Jurkat, Clone E6-1 (cell line): ENCODE results near the gene DCST2.

Source experiments
- DNase-seq: peaks from one replicate; pipeline ENCODE4 v3.0.0-alpha.2; 2011; ENCODE audit warnings: low read depth, low spot score
- H3K4me3 ChIP-seq: 2 replicates; pipeline ENCODE4 v1.5.1; 2011; ENCODE audit warnings: mild to moderate bottlenecking, low read length, control low read depth, moderate library complexity

DCST2 gene

GRCh38 chr1:155015527-155016230 is 17.9 kb downstream of the DCST2 start:
- DNase-seq = no peak
- no peak overlapping the region for H3K4me3 ChIP-seq

GRCh38 chr1:155014709-155015508 is 18.7 kb downstream of the DCST2 start:
- DNase-seq = no peak
- H3K4me3 ChIP-seq = no peak overlapping the region

- no peak overlapping the region for H3K4me3 ChIP-seq
- no peak for DNase-seq
Measured at GRCh38 chr1:155013632-155014031, 19.9 kb downstream of the DCST2 start.

GRCh38 chr1:155012776-155013602 is 20.6 kb downstream of the DCST2 start:
- DNase-seq = no peak
- H3K4me3 ChIP-seq = no peak overlapping the region

- H3K4me3 ChIP-seq = no peak overlapping the region
- DNase-seq = no peak
Measured at GRCh38 chr1:155012026-155012546, 21.5 kb downstream of the DCST2 start.

GRCh38 chr1:155011437-155012025 is 22.1 kb downstream of the DCST2 start:
- no peak for DNase-seq
- no peak overlapping the region for H3K4me3 ChIP-seq

- DNase-seq = no peak
- H3K4me3 ChIP-seq = no peak overlapping the region
Measured at GRCh38 chr1:155011004-155011416, 22.6 kb downstream of the DCST2 start.

GRCh38 chr1:155010211-155010918 is 23.2 kb downstream of the DCST2 start:
- H3K4me3 ChIP-seq = no peak overlapping the region
- DNase-seq = no peak

GRCh38 chr1:155009742-155010141 is 23.8 kb downstream of the DCST2 start:
- DNase-seq = no peak
- no peak overlapping the region for H3K4me3 ChIP-seq

GRCh38 chr1:155009221-155009711 is 24.3 kb downstream of the DCST2 start:
- H3K4me3 ChIP-seq = no peak overlapping the region
- no peak for DNase-seq

GRCh38 chr1:155008015-155008941 is 25.3 kb downstream of the DCST2 start:
- no peak overlapping the region for H3K4me3 ChIP-seq
- DNase-seq = no peak

GRCh38 chr1:155007251-155007828 is 26.2 kb downstream of the DCST2 start:
- no peak overlapping the region for H3K4me3 ChIP-seq
- no peak for DNase-seq

- H3K4me3 ChIP-seq = no peak overlapping the region
- DNase-seq = peak; percentile 54
Measured at GRCh38 chr1:155006601-155007101, 26.9 kb downstream of the DCST2 start.

GRCh38 chr1:155005076-155006011 is 28.2 kb downstream of the DCST2 start:
- no peak overlapping the region for H3K4me3 ChIP-seq
- no peak for DNase-seq

GRCh38 chr1:155004352-155005075 is 29.1 kb downstream of the DCST2 start:
- no peak for DNase-seq
- H3K4me3 ChIP-seq = no peak overlapping the region
